PFSK-1 (cell line): ENCODE measurements around the gene LTBP2.

ENCODE experiments used
- FOXP2 ChIP-seq: optimal IDR thresholded peaks from 2 replicates; pipeline ENCODE3; 2011; ENCODE audit warnings: borderline replicate concordance, control low read depth, inconsistent platforms; ENCODE audit not compliant: insufficient read depth; ENCODE audit errors: extremely low read length, extremely low read depth
- POLR2AphosphoS5 ChIP-seq: IDR thresholded peaks from 2 replicates; pipeline ENCODE4 v1.6.1; 2012; ENCODE audit warnings: low read depth, mild to moderate bottlenecking, control low read depth, low read length, moderate library complexity
- SIN3A ChIP-seq: IDR thresholded peaks from 2 replicates; pipeline ENCODE4 v1.6.1; 2012; ENCODE audit warnings: mild to moderate bottlenecking, low read length, moderate library complexity, borderline replicate concordance; ENCODE audit not compliant: insufficient read depth
- TAF1 ChIP-seq: IDR thresholded peaks from 2 replicates; pipeline ENCODE4 v1.6.1; 2012; ENCODE audit warnings: low read length, control low read depth, borderline replicate concordance; ENCODE audit not compliant: insufficient read depth
- TF ChIP-seq, protein P1 (sequence below), 2 experiments: IDR thresholded peaks; 2 replicates each; pipeline versions ENCODE4 v1.6.1 to v1.8.0; 2011 to 2012; ENCODE audit warnings: low read depth in 2 of 2, low read length in 2 of 2, control low read depth in 1 of 2, inconsistent platforms in 1 of 2, mild to moderate bottlenecking in 1 of 2, moderate library complexity in 1 of 2; ENCODE audit not compliant: insufficient read depth in 1 of 2

The LTBP2 gene

DNA sequence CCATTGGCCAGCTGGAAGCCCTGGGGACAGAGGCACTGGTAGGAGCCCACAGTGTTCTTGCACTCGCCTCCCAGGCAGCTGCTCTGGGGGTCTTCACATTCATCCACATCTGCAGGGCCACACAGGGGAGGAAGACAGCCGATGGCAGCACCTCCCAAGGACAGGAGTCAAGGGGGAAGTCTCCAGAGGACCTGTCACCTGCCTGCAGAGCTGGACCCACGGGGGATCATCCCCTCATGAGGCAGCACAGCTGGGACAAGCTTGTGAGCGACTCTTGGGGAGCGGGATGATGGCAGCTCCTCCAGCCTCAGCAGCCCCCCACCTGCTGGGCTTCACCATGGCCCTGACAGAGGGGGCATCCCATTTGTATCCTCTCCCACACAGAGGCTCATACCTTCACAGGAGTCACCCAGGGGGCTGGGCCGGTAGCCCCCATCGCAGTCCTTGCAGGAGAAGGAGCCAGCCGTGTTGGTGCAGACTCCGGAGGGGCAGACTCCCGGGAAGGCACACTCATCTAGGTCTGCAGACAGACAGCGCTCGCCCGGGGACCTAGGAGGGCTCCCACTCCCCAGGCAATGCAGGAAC, 103.1 kb downstream of the LTBP2 start:
- TF ChIP-seq SIN3A (no peak), TAF1 (no peak), FOXP2 (no peak), POLR2AphosphoS5 (no peak)
- TF ChIP-seq, protein P1, sequence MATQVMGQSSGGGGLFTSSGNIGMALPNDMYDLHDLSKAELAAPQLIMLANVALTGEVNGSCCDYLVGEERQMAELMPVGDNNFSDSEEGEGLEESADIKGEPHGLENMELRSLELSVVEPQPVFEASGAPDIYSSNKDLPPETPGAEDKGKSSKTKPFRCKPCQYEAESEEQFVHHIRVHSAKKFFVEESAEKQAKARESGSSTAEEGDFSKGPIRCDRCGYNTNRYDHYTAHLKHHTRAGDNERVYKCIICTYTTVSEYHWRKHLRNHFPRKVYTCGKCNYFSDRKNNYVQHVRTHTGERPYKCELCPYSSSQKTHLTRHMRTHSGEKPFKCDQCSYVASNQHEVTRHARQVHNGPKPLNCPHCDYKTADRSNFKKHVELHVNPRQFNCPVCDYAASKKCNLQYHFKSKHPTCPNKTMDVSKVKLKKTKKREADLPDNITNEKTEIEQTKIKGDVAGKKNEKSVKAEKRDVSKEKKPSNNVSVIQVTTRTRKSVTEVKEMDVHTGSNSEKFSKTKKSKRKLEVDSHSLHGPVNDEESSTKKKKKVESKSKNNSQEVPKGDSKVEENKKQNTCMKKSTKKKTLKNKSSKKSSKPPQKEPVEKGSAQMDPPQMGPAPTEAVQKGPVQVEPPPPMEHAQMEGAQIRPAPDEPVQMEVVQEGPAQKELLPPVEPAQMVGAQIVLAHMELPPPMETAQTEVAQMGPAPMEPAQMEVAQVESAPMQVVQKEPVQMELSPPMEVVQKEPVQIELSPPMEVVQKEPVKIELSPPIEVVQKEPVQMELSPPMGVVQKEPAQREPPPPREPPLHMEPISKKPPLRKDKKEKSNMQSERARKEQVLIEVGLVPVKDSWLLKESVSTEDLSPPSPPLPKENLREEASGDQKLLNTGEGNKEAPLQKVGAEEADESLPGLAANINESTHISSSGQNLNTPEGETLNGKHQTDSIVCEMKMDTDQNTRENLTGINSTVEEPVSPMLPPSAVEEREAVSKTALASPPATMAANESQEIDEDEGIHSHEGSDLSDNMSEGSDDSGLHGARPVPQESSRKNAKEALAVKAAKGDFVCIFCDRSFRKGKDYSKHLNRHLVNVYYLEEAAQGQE (IDR thresholded peaks at IDR 0.05; ENCODE audit: insufficient read depth in 1 of 2, low read depth in 2 of 2, low read length in 2 of 2), result no peak

DNA sequence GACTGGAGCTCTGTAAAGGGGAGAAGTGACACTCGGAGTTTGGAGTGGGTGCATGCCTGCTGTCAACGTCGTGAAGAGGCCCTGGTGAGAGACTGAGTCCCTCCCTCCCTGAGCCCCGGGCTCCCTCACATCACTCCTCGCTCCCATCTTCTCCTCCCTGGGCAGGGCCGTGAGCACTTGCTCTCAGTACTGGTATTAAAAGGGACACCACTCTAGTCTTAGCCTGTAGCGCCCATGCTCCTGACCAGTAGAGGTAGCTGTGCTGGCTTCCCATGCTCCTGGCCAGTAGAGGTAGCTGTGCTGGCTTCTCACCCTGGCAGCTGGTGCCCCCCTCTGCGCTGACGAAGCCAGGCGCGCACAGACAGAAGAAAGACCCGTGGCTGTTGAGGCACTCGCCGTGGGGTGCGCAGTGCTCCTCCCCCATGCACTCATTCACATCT, 103.7 kb downstream of the LTBP2 start:
- TF ChIP-seq POLR2AphosphoS5 (no peak), SIN3A (no peak), TAF1 (no peak)

DNA sequence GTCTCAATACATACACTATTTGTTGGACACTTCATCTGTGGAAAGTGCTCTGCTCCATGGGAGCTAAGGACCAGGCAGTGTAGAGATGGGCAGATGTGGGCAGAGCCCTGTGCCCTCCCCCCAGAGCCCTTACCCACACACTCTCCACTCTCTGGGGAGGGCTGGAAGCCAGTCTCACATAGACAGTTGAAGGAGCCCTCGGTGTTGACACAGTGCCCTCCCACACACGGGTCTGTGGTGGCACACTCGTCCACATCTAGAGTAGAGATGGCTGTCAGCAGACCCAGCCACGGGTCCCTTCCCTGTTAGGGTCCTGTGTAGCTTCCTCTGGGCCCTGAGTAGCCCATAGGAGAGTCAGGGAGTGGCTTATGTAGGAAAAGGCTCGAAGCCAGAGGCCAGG, 104.2 kb downstream of the LTBP2 start:
- no peak for TF ChIP-seq POLR2AphosphoS5
- TF ChIP-seq, protein P1 (IDR thresholded peaks at IDR 0.05; ENCODE audit: insufficient read depth in 1 of 2, low read depth in 2 of 2, low read length in 2 of 2), result no peak
- no peak for TF ChIP-seq TAF1
- no peak for TF ChIP-seq FOXP2

DNA sequence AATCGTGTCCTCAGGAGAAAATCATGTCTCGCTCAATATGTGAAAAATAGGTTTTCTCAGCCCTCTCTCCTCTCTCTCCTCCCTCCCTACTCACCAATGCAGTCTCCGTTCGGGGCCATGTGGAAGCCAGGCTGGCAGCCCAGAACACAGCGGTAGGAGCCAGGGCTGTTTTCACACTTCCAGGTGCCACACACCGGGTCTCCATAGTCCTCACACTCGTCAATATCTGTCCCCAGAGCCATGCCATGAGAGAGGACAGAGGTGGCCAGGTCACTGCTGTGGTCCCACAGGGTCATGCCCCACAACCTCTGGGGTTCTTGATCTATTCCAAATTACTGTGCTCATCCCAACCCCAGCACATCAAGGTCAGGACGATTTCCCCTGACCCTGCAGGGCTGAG, 105.0 kb downstream of the LTBP2 start:
- TF ChIP-seq FOXP2, result no peak
- TF ChIP-seq, protein P1 (IDR thresholded peaks at IDR 0.05; ENCODE audit: insufficient read depth in 1 of 2, low read depth in 2 of 2, low read length in 2 of 2), result no peak
- no peak for TF ChIP-seq SIN3A

DNA sequence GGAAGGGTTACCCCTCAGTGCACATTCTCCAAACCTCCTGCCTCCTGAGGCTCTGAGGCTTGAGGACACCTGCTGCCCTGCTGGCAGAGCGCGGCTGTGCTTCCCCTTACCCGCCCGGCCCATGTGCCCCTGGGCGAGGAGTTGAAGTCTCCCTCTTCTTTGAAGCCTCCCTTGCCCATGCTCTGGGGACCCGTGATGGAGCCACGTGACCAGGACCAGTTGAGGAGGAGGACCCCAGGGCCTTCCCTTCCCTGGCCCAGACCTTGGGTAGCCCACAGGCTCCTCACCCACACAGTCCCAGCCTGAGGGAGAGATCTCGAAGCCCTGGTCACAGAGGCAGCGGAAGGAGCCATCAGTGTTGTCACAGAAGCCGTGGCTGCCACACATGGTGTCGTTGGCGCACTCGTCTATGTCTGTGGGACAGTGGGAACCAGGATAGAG, 105.6 kb downstream of the LTBP2 start:
- TF ChIP-seq SIN3A (no peak), FOXP2 (no peak), TAF1 (no peak), POLR2AphosphoS5 (no peak)
- TF ChIP-seq, protein P1 (IDR thresholded peaks at IDR 0.05; ENCODE audit: insufficient read depth in 1 of 2, low read depth in 2 of 2, low read length in 2 of 2), result no peak
